GM12891 (cell line): ENCODE data around the gene ERFE.

ENCODE experiments used
- POLR2A ChIP-seq: IDR thresholded peaks from 2 replicates; pipeline ENCODE4 v1.6.1; 2011; ENCODE audit warnings: low read depth, low read length, control low read depth
- TAF1 ChIP-seq: IDR thresholded peaks from 2 replicates; pipeline ENCODE4 v1.6.1; 2011; ENCODE audit warnings: low read depth, low read length, control low read depth

- TF ChIP-seq TAF1 (no peak), POLR2A (no peak)
These were observed 29.4 kb upstream of the ERFE start for GRCh38 chr2:238129166-238130010.
